Colonic mucosa (tissue), 4 donors: ENCODE measurements around the gene CNTN4. TPM values are rescaled to one million over a fixed set of nuclear protein-coding genes. Genes with fewer than 3 reads are reported as not detected.

Experiments used
- DNase-seq: peaks from one replicate; pipeline ENCODE4 v3.0.0-alpha.2; 2020
- H3K27ac ChIP-seq: fragments of 200-600 bp; one replicate; pipeline ENCODE4 v1.8.0; 2021
- H3K27me3 ChIP-seq: fragments of 200-600 bp; one replicate; pipeline ENCODE4 v1.8.0; 2021
- H3K36me3 ChIP-seq: fragments of 200-600 bp; one replicate; pipeline ENCODE4 v1.8.0; 2021
- H3K4me1 ChIP-seq: fragments of 200-600 bp; one replicate; pipeline ENCODE4 v1.8.0; 2021; ENCODE audit warnings: mild to moderate bottlenecking
- H3K4me3 ChIP-seq: fragments of 200-600 bp; one replicate; pipeline ENCODE4 v1.8.0; 2021
- H3K9ac ChIP-seq, 2 donors: one replicate each; pipeline ENCODE4 v1.7.0; 2013; ENCODE audit warnings: control low read depth in 2 of 2, low read depth in 2 of 2, low read length in 2 of 2
- H3K9me3 ChIP-seq: fragments of 200-600 bp; one replicate; pipeline ENCODE4 v1.8.0; 2021
- CTCF ChIP-seq: fragments of 200-600 bp; IDR thresholded peaks from one replicate; pipeline ENCODE4 v1.8.0; 2022; ENCODE audit warnings: antibody characterized with exemption, mild to moderate bottlenecking
- intact Hi-C: fragments of 100-400 bp; cut with DNase I; formaldehyde crosslinking; loops from one replicate; pipeline ENCODE4 v1.14.1; 2022
- total RNA-seq, 2 donors: library from RNA; stranded (reverse); fragmentation: NEBNext Ultra II Directional in 1 of 2; extraction: Animal tissue kit (Norgen Biotek cat#: 25700) in 1 of 2; gene quantifications; one replicate each; pipeline ENCODE4 v1.2.1, GENCODE V29; 2021
- donor health status: healthy.
- donor health status: DM: no; HTN: no; CAD: no.
- donor health status: DM: no; HTN: no; CAD: no.

CNTN4 gene
- total RNA-seq, 2 donors from 2014 or later: 8.2 to 19.1 TPM

DNA sequence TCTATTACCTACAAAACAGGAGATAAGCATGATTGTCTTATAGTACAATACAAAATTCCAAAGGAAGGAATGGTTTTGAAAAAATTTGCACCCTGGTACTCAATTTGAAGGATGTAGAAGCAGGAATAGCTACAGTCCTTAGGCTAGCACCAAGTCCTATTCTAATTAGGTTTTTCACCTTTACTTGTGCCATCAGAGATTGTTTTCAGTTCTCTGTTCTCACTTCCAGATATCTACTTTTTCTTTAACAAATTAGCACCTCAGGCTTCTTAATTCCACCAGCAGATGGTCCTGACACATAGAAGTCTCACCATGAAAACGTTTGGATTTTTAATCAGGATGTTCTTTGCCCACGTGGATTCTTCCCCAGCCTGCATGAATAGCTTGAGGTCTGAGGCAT, 967.7 kb downstream of the CNTN4 start:
- H3K9me3 ChIP-seq: no peaks in the 10 kb centered on the region
- intact Hi-C loops: no loop called here
- H3K27ac ChIP-seq: no peak overlapping the region
- H3K4me1 ChIP-seq: no peaks in the 10 kb centered on the region
- no peaks in the 10 kb centered on the region for H3K36me3 ChIP-seq
- no peak overlapping the region for H3K4me3 ChIP-seq
- H3K27me3 ChIP-seq: no peaks in the 10 kb centered on the region
- no peak for DNase-seq
- no peak for TF ChIP-seq CTCF
- H3K9ac ChIP-seq: no peak overlapping the region

DNA sequence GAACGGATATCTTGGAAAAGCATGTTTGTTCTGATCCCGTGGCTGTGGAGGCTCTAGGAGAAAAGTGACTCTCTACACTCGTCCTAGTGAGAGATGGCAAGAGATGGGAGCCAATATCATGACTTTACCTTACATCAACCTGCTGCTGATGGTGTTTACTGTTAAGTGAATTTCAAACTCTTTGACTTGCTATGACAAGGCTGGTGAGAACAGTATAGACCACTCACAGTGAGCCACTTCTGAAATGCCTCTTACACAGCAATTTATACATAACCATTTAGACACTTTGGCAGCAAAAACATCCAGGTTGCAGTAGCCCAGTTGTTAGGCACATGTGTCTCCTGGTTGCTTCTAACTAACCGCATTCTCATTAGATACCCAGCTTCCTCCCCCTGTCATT, 968.2 kb downstream of the CNTN4 start:
- Histone ChIP-seq H3K9ac (no peak overlapping the region), H3K27ac (no peak overlapping the region), H3K4me3 (no peak overlapping the region), H3K9me3 (no peaks in the 10 kb centered on the region), H3K36me3 (no peaks in the 10 kb centered on the region), H3K4me1 (no peaks in the 10 kb centered on the region), H3K27me3 (no peaks in the 10 kb centered on the region)
- intact Hi-C loops: no loop called here
- no peak for TF ChIP-seq CTCF
- DNase-seq: no peak

DNA sequence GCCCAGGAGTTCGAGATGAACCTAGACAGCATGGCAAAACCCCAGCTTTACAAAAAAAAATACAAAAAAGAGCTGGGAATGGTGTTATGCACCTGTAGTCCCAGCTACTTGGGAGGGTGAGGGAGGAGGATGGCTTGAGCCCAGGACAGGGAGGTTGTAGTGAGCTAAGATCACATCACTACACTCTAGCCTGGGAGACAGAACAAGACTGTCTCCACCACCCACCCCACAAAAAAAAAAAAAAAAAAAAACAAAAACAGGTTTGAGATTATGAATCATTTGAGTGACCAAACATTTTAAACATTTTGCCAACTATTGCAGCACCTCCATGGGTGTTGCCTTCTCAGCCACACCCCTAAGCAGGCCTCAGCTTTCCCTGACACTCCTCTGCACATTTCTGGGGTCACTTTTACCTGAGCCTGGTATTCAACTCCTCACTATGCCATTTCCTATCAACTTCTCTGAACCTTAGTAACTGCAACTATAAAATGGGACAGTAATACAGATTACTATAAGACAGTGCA, 969.8 kb downstream of the CNTN4 start:
- Histone ChIP-seq H3K9me3 (no peaks in the 10 kb centered on the region), H3K9ac (no peak overlapping the region), H3K36me3 (no peaks in the 10 kb centered on the region), H3K27ac (no peak overlapping the region), H3K4me3 (no peak overlapping the region), H3K4me1 (no peaks in the 10 kb centered on the region), H3K27me3 (no peaks in the 10 kb centered on the region)
- no peak for DNase-seq
- TF ChIP-seq CTCF: no peak
- intact Hi-C loops: no loop called here

- no peak for DNase-seq
- H3K9me3 ChIP-seq: no peaks in the 10 kb centered on the region
- intact Hi-C loops: no loop called here
- no peaks in the 10 kb centered on the region for H3K36me3 ChIP-seq
- H3K27ac ChIP-seq: no peak overlapping the region
- H3K27me3 ChIP-seq: no peaks in the 10 kb centered on the region
- no peak overlapping the region for H3K9ac ChIP-seq
- no peak for TF ChIP-seq CTCF
- no peaks in the 10 kb centered on the region for H3K4me1 ChIP-seq
- no peak overlapping the region for H3K4me3 ChIP-seq
These were observed 971.1 kb downstream of the CNTN4 start for GRCh38 chr3:3069723-3070122.

DNA sequence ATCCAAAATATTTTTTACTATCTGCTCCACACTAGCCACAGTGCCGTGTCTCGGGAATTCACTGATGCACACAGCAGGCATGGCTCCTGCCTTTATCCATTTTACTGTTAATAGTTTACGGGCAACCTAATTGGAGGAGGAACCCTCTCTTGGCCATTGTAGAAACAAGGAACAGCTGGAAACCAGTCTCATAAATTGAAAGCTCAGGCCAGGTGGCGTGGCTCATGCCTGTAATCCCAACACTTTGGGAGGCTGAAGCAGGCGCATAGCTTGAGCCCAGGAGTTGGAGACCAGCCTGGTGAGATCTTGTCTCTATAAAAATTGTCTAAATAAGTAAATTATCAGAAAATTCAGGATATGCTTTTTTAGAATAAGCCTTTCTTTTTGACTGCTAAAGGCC, 972.5 kb downstream of the CNTN4 start:
- H3K27ac ChIP-seq: no peak overlapping the region
- H3K36me3 ChIP-seq: no peaks in the 10 kb centered on the region
- H3K27me3 ChIP-seq: no peaks in the 10 kb centered on the region
- intact Hi-C loops: no loop called here
- H3K9ac ChIP-seq: no peak overlapping the region
- no peaks in the 10 kb centered on the region for H3K4me1 ChIP-seq
- DNase-seq: no peak
- H3K9me3 ChIP-seq: no peaks in the 10 kb centered on the region
- no peak for TF ChIP-seq CTCF
- no peak overlapping the region for H3K4me3 ChIP-seq
